ENCODE data around the gene MAD2L2.

The MAD2L2 gene

GRCh38 chr1:11682287-11682771 lies 1.4 kb upstream of the MAD2L2 start:
- DNase-seq, result no peak

- no peak for DNase-seq
Measured at GRCh38 chr1:11680270-11681070, 478 bp downstream of the MAD2L2 start.

GRCh38 chr1:11678442-11678841 lies 2.5 kb downstream of the MAD2L2 start:
- no peak for DNase-seq

GRCh38 chr1:11676386-11677103 lies 4.4 kb downstream of the MAD2L2 start:
- DNase-seq, result no peak

- no peak for DNase-seq
Measured at GRCh38 chr1:11675325-11675724, 5.6 kb downstream of the MAD2L2 start.

- DNase-seq, result no peak
Measured at GRCh38 chr1:11674488-11674887, 6.5 kb downstream of the MAD2L2 start.

GRCh38 chr1:11673089-11673769 lies 7.7 kb downstream of the MAD2L2 start:
- no peak for DNase-seq

GRCh38 chr1:11671544-11672286 lies 9.2 kb downstream of the MAD2L2 start:
- DNase-seq, result no peak

- DNase-seq, result no peak
Measured at GRCh38 chr1:11671205-11671543, 9.8 kb downstream of the MAD2L2 start.

GRCh38 chr1:11670747-11671146 lies 10.2 kb downstream of the MAD2L2 start:
- no peak for DNase-seq

- no peak for DNase-seq
Measured at GRCh38 chr1:11668516-11668915, 12.4 kb downstream of the MAD2L2 start.

GRCh38 chr1:11664336-11665065 lies 16.4 kb downstream of the MAD2L2 start:
- DNase-seq, result no peak

GRCh38 chr1:11661103-11661502 lies 19.8 kb downstream of the MAD2L2 start:
- no peak for DNase-seq

GRCh38 chr1:11659748-11660147 lies 21.2 kb downstream of the MAD2L2 start:
- DNase-seq, result no peak

GRCh38 chr1:11658542-11658941 lies 22.4 kb downstream of the MAD2L2 start:
- DNase-seq, result no peak

GRCh38 chr1:11657654-11658053 lies 23.3 kb downstream of the MAD2L2 start:
- DNase-seq, result no peak

- DNase-seq, result no peak
Measured at GRCh38 chr1:11654939-11655808, 25.8 kb downstream of the MAD2L2 start.

- peak; percentile 36 for DNase-seq
Measured at GRCh38 chr1:11654137-11654938, 26.6 kb downstream of the MAD2L2 start, which contains the start of the genes FBXO2 and FBXO44. Gene FBXO2 (minus strand): TSS chr1:11654429. CDS start chr1:11654340, 89 bp downstream. Gene FBXO44 (plus strand): TSS chr1:11654877. CDS start chr1:11655836, 959 bp downstream.

- DNase-seq, result no peak
Measured at GRCh38 chr1:11653861-11654136, 27.1 kb downstream of the MAD2L2 start.

GRCh38 chr1:11653101-11653860 lies 27.7 kb downstream of the MAD2L2 start:
- DNase-seq, result no peak
